HEK293T (cell line): ENCODE results near the gene PTMA.

Source experiments
- CTCF ChIA-PET: fragments of 350-600 bp; formaldehyde crosslinking; extraction: SDS; loops from one replicate; lab custom pipeline; 2021; ENCODE audit warnings: antibody characterized with exemption, inconsistent platforms; lab: Yijun Ruan, JAX
- POLR2A ChIA-PET: fragments of 350-600 bp; formaldehyde crosslinking; extraction: SDS; loops from one replicate; lab custom pipeline; 2020; ENCODE audit warnings: antibody characterized with exemption, inconsistent platforms; lab: Yijun Ruan, JAX
- DNase-seq: peaks from one replicate; pipeline ENCODE4 v3.0.0; 2012; ENCODE audit warnings: mixed read lengths; ENCODE audit errors: extremely low spot score
- ARNT ChIP-seq: fragments of 450-650 bp; IDR thresholded peaks from 2 replicates; pipeline ENCODE4 v1.6.1; 2017; ENCODE audit warnings: mild to moderate bottlenecking
- BHLHE40 ChIP-seq: fragments of 450-650 bp; IDR thresholded peaks from 2 replicates; pipeline ENCODE4 v1.6.1; 2016; ENCODE audit warnings: mild to moderate bottlenecking, moderate library complexity, borderline replicate concordance
- CTBP1 ChIP-seq: fragments of 450-650 bp; IDR thresholded peaks from 2 replicates; pipeline ENCODE4 v1.6.1; 2016; ENCODE audit warnings: borderline replicate concordance
- ELF4 ChIP-seq: fragments of 450-650 bp; IDR thresholded peaks from 2 replicates; pipeline ENCODE4 v1.6.1; 2017; ENCODE audit warnings: antibody characterized with exemption
- FOXA1 ChIP-seq: fragments of 450-650 bp; IDR thresholded peaks from 2 replicates; pipeline ENCODE4 v1.6.1; 2016; ENCODE audit warnings: mild to moderate bottlenecking
- FOXK2 ChIP-seq: fragments of 450-650 bp; IDR thresholded peaks from 2 replicates; pipeline ENCODE4 v1.6.1; 2016; ENCODE audit warnings: mild to moderate bottlenecking
- FOXM1 ChIP-seq: fragments of 450-650 bp; IDR thresholded peaks from 2 replicates; pipeline ENCODE4 v1.6.1; 2017; ENCODE audit warnings: mild to moderate bottlenecking, borderline replicate concordance
- HDGF ChIP-seq: fragments of 450-650 bp; IDR thresholded peaks from 2 replicates; pipeline ENCODE4 v1.6.1; 2017; ENCODE audit warnings: antibody characterized with exemption, borderline replicate concordance
- L3MBTL2 ChIP-seq: fragments of 450-650 bp; conservative IDR thresholded peaks from 2 replicates; pipeline ENCODE4 v1.6.1; 2016; ENCODE audit warnings: mild to moderate bottlenecking
- LEF1 ChIP-seq: fragments of 450-650 bp; IDR thresholded peaks from 2 replicates; pipeline ENCODE4 v1.6.1; 2017; ENCODE audit warnings: mild to moderate bottlenecking, borderline replicate concordance
- NFRKB ChIP-seq: fragments of 450-650 bp; IDR thresholded peaks from 2 replicates; pipeline ENCODE4 v1.6.1; 2016; ENCODE audit warnings: mild to moderate bottlenecking, moderate library complexity
- PKNOX1 ChIP-seq: fragments of 450-650 bp; IDR thresholded peaks from 2 replicates; pipeline ENCODE4 v1.6.1; 2016
- SP1 ChIP-seq: fragments of 450-650 bp; IDR thresholded peaks from 2 replicates; pipeline ENCODE4 v1.6.1; 2017
- SUZ12 ChIP-seq: fragments of 450-650 bp; IDR thresholded peaks from 2 replicates; pipeline ENCODE4 v1.6.1; 2016; ENCODE audit warnings: mild to moderate bottlenecking
- TARDBP ChIP-seq: fragments of 450-650 bp; IDR thresholded peaks from 2 replicates; pipeline ENCODE4 v1.6.1; 2016
- ZNF384 ChIP-seq: fragments of 450-650 bp; IDR thresholded peaks from 2 replicates; pipeline ENCODE4 v1.6.1; 2016

The PTMA gene

GRCh38 chr2:231674587-231675338 is 33.6 kb upstream of the PTMA start:
- CTCF ChIA-PET: interaction anchor here (0.6 to 6.9 kb wide), 17 partner anchors 19 to 524 kb away, joined by 3 to 136 read pairs (median 5); no protein-coding TSS in a partner anchor
- DNase-seq: peak; percentile 56
- POLR2A ChIA-PET: interaction anchor here (1.0 to 6.6 kb wide), 7 partner anchors 8 to 61 kb away, joined by 3 to 65 read pairs (median 6); partner anchors contain the start of gene PTMA
- TF ChIP-seq FOXA1: no peak

- ChIA-PET POLR2A (interaction anchor here (1.4 to 6.6 kb wide), 3 partner anchors 32 to 62 kb away, joined by 4 to 65 read pairs (median 4); partner anchors contain the start of gene PTMA), CTCF (interaction anchor here (1.4 to 6.9 kb wide), 4 partner anchors 18 to 68 kb away, joined by 5 to 136 read pairs (median 22); no protein-coding TSS in a partner anchor)
- TF ChIP-seq SP1 (no peak), CTBP1 (no peak), BHLHE40 (no peak), FOXA1 (no peak), FOXM1 (no peak)
- no peak for DNase-seq
Measured at GRCh38 chr2:231676243-231676642, 32.1 kb upstream of the PTMA start.

- peak; percentile 63 for DNase-seq
- CTCF ChIA-PET: interaction anchor here (0.6 to 6.9 kb wide), 22 partner anchors 11 to 124 kb away, joined by 3 to 136 read pairs (median 4); no protein-coding TSS in a partner anchor
- POLR2A ChIA-PET: interaction anchor here (1.0 to 6.6 kb wide), 5 partner anchors 12 to 64 kb away, joined by 3 to 65 read pairs (median 11); partner anchors contain the start of gene PTMA
- TF ChIP-seq ARNT (no peak), L3MBTL2 (no peak), FOXK2 (no peak), SP1 (no peak), ELF4 (no peak), PKNOX1 (no peak), TARDBP (no peak), FOXM1 (no peak), ZNF384 (no peak; the same call in 1 of the 2 replicates), LEF1 (no peak), CTBP1 (no peak), NFRKB (no peak), FOXA1 (no peak)
Measured at GRCh38 chr2:231677632-231678104, 30.7 kb upstream of the PTMA start.

GRCh38 chr2:231679908-231680284 is 28.4 kb upstream of the PTMA start:
- TF ChIP-seq PKNOX1 (no peak), CTBP1 (no peak), FOXM1 (no peak), ZNF384 (no peak), HDGF (no peak), SUZ12 (no peak)
- ChIA-PET CTCF (interaction anchor here (1.6 kb wide), 1 partner anchor 35 kb away, joined by 17 read pairs; no protein-coding TSS in a partner anchor), POLR2A (interaction anchor here (0.6 to 2.1 kb wide), 4 partner anchors 29 to 66 kb away, joined by 3 to 11 read pairs (median 5); partner anchors contain the start of gene PTMA)
- no peak for DNase-seq

GRCh38 chr2:231680285-231680991 is 27.9 kb upstream of the PTMA start:
- ChIA-PET CTCF (interaction anchor here (1.6 kb wide), 1 partner anchor 34 kb away, joined by 17 read pairs; no protein-coding TSS in a partner anchor), POLR2A (interaction anchor here (0.6 to 17.6 kb wide), 7 partner anchors 13 to 67 kb away, joined by 3 to 186 read pairs (median 5); partner anchors contain the start of gene PTMA)

More at GRCh38 chr2:231680285-231680991, 27.9 kb upstream of the PTMA start:
- peak; percentile 78 for TF ChIP-seq L3MBTL2
- no peak for TF ChIP-seq FOXA1
- TF ChIP-seq HDGF: 0 out of 2 replicates have a peak, but pooled peaks have one; percentile 58
- peak; percentile 89 for TF ChIP-seq PKNOX1
- TF ChIP-seq FOXM1: no peak
- DNase-seq: peak; percentile 35
